Panc1 (cell line): ENCODE data around the gene UNC119B. TPM values are rescaled to one million over a fixed set of nuclear protein-coding genes. Genes with fewer than 3 reads are reported as not detected.
"Not testable (repeated sequence)": the region's sequence is repeated elsewhere in the genome, so short reads cannot be mapped to it uniquely, and the experiment has no call there.

Experiments
- ATAC-seq: fragments of 200-7000 bp; cut with Tn5 transposase; 2 replicates; pipeline ENCODE4 v1.9.1; 2020; ENCODE audit warnings: mild to moderate bottlenecking, moderate library complexity
- BruUV-seq: library from RNA; stranded (reverse); fragments of 400-500 nt; replicated peaks from 2 replicates; lab custom pipeline; 2021; lab: Mats Ljungman, UMichigan
- CTCF ChIA-PET: fragments of 300-600 bp; sonication (Branson Sonifier 250); formaldehyde crosslinking; loops from one replicate; lab custom pipeline; 2022; ENCODE audit warnings: antibody characterized with exemption; lab: Charles Lee
- POLR2A ChIA-PET: fragments of 300-600 bp; sonication (Branson Sonifier 250); formaldehyde crosslinking; loops from one replicate; lab custom pipeline; 2022; ENCODE audit warnings: antibody characterized with exemption; lab: Charles Lee
- DNase-seq: peaks from one replicate; pipeline ENCODE4 v3.0.0-alpha.2; 2010; ENCODE audit warnings: low read depth, low spot score
- H3K27ac ChIP-seq: 2 replicates; pipeline ENCODE4 v1.5.1; 2011; ENCODE audit warnings: mild to moderate bottlenecking, low read length, inconsistent platforms
- H3K27me3 ChIP-seq: fragments of 200-500 bp; sonication (Bioruptor generic); 2 replicates; pipeline ENCODE4 v1.6.0; 2014; ENCODE audit warnings: low read length, inconsistent platforms; ENCODE audit not compliant: control insufficient read depth, insufficient read depth
- H3K36me3 ChIP-seq: fragments of 200-500 bp; sonication (Bioruptor generic); 2 replicates; pipeline ENCODE4 v1.5.1; 2014; ENCODE audit warnings: inconsistent platforms, mild to moderate bottlenecking, low read length, moderate library complexity; ENCODE audit not compliant: control insufficient read depth, insufficient read depth
- H3K4me1 ChIP-seq: 2 replicates; pipeline ENCODE4 v1.5.1; 2011; ENCODE audit warnings: inconsistent platforms, mild to moderate bottlenecking, low read length, moderate library complexity; ENCODE audit not compliant: control insufficient read depth, insufficient read depth
- H3K4me3 ChIP-seq, 2 experiments: 2 replicates each; pipeline ENCODE4 v1.5.1; 2011 to 2012; ENCODE audit warnings: low read depth in 2 of 2, low read length in 2 of 2, mild to moderate bottlenecking in 2 of 2, inconsistent platforms in 1 of 2, moderate library complexity in 1 of 2
- H3K9me3 ChIP-seq: fragments of 200-500 bp; sonication (Bioruptor generic); 2 replicates; pipeline ENCODE4 v1.5.1; 2014; ENCODE audit warnings: low read depth, mild to moderate bottlenecking, inconsistent platforms, low read length, moderate library complexity; ENCODE audit not compliant: control insufficient read depth, insufficient read depth
- POLR2AphosphoS5 ChIP-seq: IDR thresholded peaks from 2 replicates; pipeline ENCODE4 v1.6.1; 2012; ENCODE audit warnings: mild to moderate bottlenecking, low read depth, low read length, moderate library complexity
- SIN3A ChIP-seq: IDR thresholded peaks from 2 replicates; pipeline ENCODE4 v1.6.1; 2012; ENCODE audit warnings: low read depth, mild to moderate bottlenecking, low read length, moderate library complexity, borderline replicate concordance; ENCODE audit not compliant: insufficient read depth
- TCF7L2 ChIP-seq: IDR thresholded peaks from 2 replicates; pipeline ENCODE4 v1.6.1; 2011; ENCODE audit warnings: mild to moderate bottlenecking, low read depth, low read length, inconsistent platforms
- in situ Hi-C: cut with HindIII; loops from 2 replicates; pipeline ENCODE4 v1.10.0; 2016; ENCODE audit warnings: low sequenced_read_pairs, low pct_unique_long_range_greater_than_20kb
- intact Hi-C: fragments of 100-400 bp; cut with micrococcal nuclease; formaldehyde crosslinking; loops from one replicate; pipeline ENCODE4 v1.10.0; 2022; ENCODE audit not compliant: unreplicated experiment
- total RNA-seq: library from RNA; stranded (reverse); gene quantifications from one replicate; pipeline ENCODE4 v1.2.1, GENCODE V29; 2021; ENCODE audit not compliant: unreplicated experiment
- TF ChIP-seq, protein P1 (sequence below), 2 experiments: IDR thresholded peaks; 2 replicates each; pipeline ENCODE4 v1.6.1; 2011 to 2012; ENCODE audit warnings: low read depth in 2 of 2, control low read depth in 1 of 2, low read length in 1 of 2, mild to moderate bottlenecking in 1 of 2, moderate library complexity in 1 of 2; ENCODE audit not compliant: insufficient read depth in 1 of 2
- TF ChIP-seq, protein P2 (sequence below): fragments of 450-650 bp; IDR thresholded peaks from 2 replicates; pipeline ENCODE4 v1.5.1; 2017; ENCODE audit warnings: mild to moderate bottlenecking

The UNC119B gene
- total RNA-seq, 1 experiment from 2014 or later = 26.0 TPM

DNA sequence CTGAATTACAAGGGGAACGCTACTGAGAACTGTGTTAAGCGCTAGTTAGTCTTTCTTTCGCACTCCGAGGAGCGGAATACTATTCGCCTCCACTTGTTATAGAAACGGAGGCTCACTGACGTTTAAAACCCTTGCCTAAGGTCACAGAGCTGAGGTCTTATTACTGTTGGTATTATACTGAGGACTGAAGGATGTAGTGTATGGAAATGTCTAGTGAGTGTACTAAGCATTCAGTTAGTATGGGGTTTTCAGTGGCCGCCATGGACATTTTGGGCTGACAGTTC is 16.2 kb downstream of the UNC119B start:
- ChIA-PET CTCF (no interaction called here), POLR2A (no interaction called here)
- intact Hi-C loops = no loop called here
- H3K9me3 ChIP-seq = no peaks in the 10 kb centered on the region
- no peak for TF ChIP-seq TCF7L2
- no peak for TF ChIP-seq SIN3A
- TF ChIP-seq, protein P1, sequence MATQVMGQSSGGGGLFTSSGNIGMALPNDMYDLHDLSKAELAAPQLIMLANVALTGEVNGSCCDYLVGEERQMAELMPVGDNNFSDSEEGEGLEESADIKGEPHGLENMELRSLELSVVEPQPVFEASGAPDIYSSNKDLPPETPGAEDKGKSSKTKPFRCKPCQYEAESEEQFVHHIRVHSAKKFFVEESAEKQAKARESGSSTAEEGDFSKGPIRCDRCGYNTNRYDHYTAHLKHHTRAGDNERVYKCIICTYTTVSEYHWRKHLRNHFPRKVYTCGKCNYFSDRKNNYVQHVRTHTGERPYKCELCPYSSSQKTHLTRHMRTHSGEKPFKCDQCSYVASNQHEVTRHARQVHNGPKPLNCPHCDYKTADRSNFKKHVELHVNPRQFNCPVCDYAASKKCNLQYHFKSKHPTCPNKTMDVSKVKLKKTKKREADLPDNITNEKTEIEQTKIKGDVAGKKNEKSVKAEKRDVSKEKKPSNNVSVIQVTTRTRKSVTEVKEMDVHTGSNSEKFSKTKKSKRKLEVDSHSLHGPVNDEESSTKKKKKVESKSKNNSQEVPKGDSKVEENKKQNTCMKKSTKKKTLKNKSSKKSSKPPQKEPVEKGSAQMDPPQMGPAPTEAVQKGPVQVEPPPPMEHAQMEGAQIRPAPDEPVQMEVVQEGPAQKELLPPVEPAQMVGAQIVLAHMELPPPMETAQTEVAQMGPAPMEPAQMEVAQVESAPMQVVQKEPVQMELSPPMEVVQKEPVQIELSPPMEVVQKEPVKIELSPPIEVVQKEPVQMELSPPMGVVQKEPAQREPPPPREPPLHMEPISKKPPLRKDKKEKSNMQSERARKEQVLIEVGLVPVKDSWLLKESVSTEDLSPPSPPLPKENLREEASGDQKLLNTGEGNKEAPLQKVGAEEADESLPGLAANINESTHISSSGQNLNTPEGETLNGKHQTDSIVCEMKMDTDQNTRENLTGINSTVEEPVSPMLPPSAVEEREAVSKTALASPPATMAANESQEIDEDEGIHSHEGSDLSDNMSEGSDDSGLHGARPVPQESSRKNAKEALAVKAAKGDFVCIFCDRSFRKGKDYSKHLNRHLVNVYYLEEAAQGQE (IDR thresholded peaks at IDR 0.05; ENCODE audit: insufficient read depth in 1 of 2, low read depth in 2 of 2, low read length in 1 of 2) = no peak
- TF ChIP-seq POLR2AphosphoS5 = no peak
- TF ChIP-seq, protein P2, sequence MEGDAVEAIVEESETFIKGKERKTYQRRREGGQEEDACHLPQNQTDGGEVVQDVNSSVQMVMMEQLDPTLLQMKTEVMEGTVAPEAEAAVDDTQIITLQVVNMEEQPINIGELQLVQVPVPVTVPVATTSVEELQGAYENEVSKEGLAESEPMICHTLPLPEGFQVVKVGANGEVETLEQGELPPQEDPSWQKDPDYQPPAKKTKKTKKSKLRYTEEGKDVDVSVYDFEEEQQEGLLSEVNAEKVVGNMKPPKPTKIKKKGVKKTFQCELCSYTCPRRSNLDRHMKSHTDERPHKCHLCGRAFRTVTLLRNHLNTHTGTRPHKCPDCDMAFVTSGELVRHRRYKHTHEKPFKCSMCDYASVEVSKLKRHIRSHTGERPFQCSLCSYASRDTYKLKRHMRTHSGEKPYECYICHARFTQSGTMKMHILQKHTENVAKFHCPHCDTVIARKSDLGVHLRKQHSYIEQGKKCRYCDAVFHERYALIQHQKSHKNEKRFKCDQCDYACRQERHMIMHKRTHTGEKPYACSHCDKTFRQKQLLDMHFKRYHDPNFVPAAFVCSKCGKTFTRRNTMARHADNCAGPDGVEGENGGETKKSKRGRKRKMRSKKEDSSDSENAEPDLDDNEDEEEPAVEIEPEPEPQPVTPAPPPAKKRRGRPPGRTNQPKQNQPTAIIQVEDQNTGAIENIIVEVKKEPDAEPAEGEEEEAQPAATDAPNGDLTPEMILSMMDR = no peak
- H3K27ac ChIP-seq = peak overlapping the region; percentile 90
- no peak for DNase-seq
- peaks cover 3% of the 10 kb centered on the region for H3K36me3 ChIP-seq
- H3K27me3 ChIP-seq = no peaks in the 10 kb centered on the region
- H3K4me3 ChIP-seq = peak overlapping the region; percentile 71 to 82
- ATAC-seq = no peak
- no TSS peak for BruUV-seq
- H3K4me1 ChIP-seq = peaks cover 8% of the 10 kb centered on the region
- in situ Hi-C loops = no loop called here

DNA sequence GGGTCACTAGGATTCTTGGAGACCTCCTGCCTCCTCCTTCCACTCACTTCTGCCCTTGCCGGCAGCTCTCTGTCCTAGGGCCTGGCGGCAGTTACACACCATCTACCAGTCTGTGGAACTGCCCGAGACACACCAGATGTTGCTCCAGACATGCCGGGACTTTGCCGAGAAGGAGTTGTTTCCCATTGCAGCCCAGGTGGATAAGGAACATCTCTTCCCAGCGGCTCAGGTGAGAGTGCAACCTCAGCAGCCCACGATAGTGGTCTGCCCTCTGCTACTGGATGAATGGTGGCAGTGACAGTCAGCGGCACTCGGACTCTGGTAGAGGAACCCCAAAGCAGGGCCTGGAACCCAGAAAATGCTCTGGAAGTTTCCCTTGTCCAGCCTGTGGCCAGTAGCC is 16.7 kb downstream of the UNC119B start:
- ATAC-seq (no peak), DNase-seq (no peak)
- Histone ChIP-seq H3K4me3 (no peak overlapping the region), H3K27ac (no peak overlapping the region), H3K9me3 (no peaks in the 10 kb centered on the region), H3K4me1 (peaks cover 8% of the 10 kb centered on the region), H3K36me3 (peaks cover 3% of the 10 kb centered on the region), H3K27me3 (no peaks in the 10 kb centered on the region)
- ChIA-PET CTCF (no interaction called here), POLR2A (no interaction called here)
- BruUV-seq = no TSS peak
- in situ Hi-C loops = no loop called here
- intact Hi-C loops = no loop called here
- TF ChIP-seq POLR2AphosphoS5 (no peak), TCF7L2 (no peak), SIN3A (no peak)
- TF ChIP-seq, protein P1 (IDR thresholded peaks at IDR 0.05; ENCODE audit: insufficient read depth in 1 of 2, low read depth in 2 of 2, low read length in 1 of 2) = no peak
- TF ChIP-seq, protein P2 = no peak

DNA sequence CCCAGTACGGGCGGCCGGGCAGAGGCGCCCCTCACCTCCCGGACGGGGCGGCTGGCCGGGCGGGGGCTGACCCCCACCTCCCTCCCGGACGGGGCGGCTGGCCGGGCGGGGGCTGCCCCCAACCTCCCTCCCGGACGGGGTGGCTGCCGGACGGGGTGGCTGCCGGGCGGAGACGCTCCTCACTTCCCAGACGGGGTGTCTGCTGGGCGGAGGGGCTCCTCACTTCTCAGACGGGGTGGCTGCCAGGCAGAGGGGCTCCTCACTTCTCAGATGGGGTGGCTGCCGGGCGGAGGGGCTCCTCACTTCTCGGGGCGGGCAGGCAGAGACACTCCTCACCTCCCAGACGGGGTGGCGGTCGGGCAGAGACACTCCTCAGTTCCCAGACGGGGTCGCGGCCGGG is 21.9 kb downstream of the UNC119B start:
- DNase-seq, H3K4me1 ChIP-seq, POLR2A ChIA-PET, ATAC-seq, intact Hi-C loops, CTCF ChIA-PET, H3K27ac ChIP-seq, H3K27me3 ChIP-seq, BruUV-seq, H3K36me3 ChIP-seq, H3K9me3 ChIP-seq, in situ Hi-C loops, H3K4me3 ChIP-seq: not testable (repeated sequence)
